GM11168 (cell line): ENCODE data around the gene HLA-G.
"Not testable (repeated sequence)": the region's sequence is repeated elsewhere in the genome, so short reads cannot be mapped to it uniquely, and the experiment has no call there.

Experiments used
- in situ Hi-C: fragments of 300-500 bp; cut with MboI; formaldehyde crosslinking; loops from one replicate; pipeline ENCODE4 v1.12.0; 2022; ENCODE audit warnings: low sequenced_read_pairs; ENCODE audit not compliant: unreplicated experiment

The HLA-G gene

DNA sequence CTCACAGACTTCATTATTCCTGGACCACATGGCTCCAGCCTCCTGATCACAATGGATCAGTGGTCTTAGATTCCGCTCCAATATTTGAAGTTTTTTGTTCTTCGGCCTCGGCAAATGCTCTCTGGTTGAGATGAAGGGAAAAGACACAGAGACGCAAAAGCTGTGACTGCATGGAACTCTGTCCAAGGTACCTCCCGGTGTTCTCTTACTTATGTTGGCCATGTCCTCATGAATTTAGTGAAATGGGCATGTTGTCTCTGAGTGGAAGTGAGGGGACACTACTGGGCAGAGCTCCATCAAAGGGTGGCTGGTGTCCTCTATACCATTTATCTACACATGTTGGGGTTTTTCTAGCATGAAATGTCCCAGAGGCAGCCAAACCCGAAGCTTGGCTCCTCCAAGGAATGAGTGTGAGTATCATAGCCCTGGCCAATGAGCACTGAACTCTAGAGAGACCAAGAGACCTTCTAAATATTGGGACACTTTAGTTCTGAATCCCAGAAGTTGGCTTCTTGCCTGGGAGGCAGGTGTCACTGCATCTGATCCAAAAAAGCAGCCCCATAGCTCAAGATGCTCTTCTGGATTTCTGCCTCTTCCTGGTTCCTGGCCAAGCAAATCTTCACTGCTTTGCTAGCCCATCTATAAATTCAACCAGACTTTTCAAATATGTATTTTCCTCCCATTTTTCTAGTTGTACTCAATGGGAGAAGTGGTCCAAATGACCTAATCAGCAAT lies 34.1 kb downstream of the HLA-G start:
- in situ Hi-C loops, result loop anchor here (5.0 kb wide), 1 partner anchor 141 kb away; no protein-coding TSS in a partner anchor

DNA sequence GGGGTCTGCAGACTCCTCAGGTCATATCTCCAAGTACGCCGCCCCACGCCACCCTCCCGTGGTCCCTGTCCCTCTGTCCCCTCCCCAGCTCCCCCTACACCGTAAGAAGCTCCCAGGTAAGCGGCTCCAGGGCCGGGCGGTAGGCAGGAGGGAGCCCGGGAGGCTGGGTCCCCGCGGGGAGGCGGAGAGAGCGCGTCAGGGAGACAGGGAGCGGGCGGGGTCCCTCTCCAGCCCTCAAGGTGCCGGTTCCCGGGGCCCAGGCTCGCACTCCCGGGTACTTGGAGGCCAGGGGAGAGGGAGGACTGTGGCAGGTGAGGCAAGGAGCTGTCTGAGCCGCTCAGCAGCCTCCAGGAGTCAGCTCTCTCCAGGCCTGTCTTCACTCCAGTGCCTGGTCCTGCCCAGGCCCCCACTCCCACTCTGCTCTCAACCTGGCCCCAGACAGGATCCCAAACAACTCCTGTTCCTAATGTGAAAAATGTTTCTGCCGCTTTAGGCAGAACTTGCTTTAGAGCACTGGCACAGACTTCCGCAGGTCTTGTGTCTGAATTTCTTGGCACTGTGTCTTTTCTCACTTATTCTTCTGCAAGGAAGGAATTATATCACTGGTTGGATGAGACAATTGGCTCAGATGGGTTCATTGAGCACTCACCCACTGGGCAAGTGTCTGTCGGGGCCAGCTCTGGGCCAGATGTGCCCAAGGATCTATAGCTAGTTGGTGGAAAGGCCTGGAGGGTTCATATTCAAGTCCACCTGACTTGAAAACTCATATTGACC lies 36.6 kb downstream of the HLA-G start:
- in situ Hi-C loops, result loop anchor here (5.0 kb wide), 1 partner anchor 138 kb away; no protein-coding TSS in a partner anchor

DNA sequence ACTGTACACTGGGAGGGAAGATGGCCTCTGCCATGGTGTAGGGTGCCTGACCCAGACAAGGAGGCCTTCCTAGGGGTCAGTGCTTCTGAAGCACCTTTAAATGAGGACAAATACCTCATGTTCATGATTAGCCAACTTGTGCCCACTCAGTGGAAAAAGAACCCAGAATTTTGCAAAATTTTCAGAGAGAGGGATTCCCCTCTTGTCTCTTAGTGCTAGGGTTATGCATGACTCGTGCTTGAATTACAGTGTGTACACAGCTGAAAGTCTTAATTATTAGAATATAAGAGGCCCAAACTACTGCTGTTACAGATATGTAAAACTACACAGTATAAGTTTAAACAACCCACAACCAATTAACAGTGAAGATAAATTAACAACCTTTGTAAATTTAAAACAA lies 38.0 kb downstream of the HLA-G start:
- in situ Hi-C loops, result no loop called here

DNA sequence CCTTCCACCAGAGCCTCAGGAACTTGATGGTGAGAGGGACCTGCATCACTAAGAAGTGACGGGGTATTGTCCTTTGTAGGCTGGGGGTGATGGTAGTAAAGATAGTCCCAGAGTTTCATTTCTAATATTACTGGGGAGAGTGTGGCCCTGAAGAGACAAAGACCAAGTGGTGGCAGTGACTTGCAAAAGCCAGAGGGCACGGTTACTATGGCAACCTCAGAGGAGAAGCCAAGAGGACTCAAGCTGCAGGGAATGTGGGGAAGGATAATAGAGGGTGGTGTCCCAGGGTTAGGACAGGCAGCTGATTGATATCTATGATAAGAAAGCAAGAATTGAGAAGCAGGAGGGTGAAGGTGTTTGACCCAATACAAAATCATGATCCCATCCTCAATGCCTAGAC lies 42.5 kb downstream of the HLA-G start:
- in situ Hi-C loops, result no loop called here

DNA sequence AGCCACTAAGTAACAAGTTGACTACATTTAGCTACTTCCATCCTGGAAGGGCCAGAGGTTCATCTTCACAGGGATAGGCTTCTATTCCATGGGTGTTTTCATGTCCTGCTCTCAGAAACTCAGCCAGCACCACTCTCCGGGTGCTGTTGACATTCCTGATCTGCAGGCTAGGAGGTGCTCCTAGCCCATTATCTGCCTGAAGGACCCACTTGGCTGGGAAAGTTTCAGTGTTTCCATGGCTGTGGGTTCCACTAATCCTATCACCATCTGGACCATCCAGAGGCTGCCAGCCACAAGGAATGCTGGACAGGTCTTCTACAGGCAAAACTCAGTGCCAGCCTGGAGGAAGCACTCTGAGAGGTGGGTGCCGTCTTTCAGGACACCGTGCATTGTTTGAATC lies 45.2 kb downstream of the HLA-G start:
- in situ Hi-C loops, result no loop called here

DNA sequence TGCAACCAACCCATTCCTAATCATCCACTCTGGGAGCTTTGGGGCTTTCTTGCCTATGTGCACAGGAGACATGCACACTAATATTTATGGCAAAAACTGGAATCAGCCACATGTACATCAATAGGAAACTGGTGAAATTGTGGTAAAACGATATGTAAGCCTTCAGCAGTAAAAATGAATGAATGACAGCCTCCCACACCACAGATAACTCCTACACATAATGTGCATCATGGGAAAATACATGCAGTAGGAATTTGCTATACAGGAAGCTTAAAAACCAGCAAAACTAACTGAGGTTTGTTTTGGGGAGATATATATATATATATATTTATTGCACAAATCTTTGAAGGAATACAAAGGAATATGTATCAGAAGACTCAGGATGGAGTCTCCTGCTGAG lies 47.6 kb downstream of the HLA-G start:
- in situ Hi-C loops, result no loop called here

DNA sequence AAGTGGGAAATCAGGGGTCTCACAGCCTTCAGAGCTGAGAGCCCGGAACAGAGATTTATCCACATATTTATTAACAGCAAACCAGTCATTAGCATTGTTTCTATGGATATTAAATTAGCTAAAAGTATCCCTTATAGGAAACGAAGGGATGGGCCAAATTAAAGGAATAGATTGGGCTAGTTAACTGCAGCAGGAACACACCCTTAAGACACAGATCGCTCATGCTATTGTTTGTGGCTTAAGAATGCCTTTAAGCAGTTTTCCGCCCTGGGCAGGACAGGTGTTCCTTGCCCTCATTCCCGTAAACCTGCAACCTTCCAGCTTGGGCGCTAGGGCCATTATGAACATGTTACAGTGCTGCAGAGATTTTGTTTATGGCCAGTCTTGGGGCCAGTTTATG lies 48.1 kb downstream of the HLA-G start:
- in situ Hi-C loops, result not testable (repeated sequence)
